Stimulated activated CD8-positive, alpha-beta memory T cell treated with anti-CD3 and anti-CD28 coated beads, Interleukin-4, amount 100 ng/mL, for 24 hours (primary cell): ENCODE data around the gene TP53I11.

Experiments
- DNase-seq: peaks from one replicate; pipeline ENCODE4 v3.0.0-alpha.2; 2020; ENCODE audit warnings: low read depth

TP53I11 gene

GRCh38 chr11:44978961-44979331 is 28.3 kb upstream of the TP53I11 start:
- no peak for DNase-seq

- DNase-seq: no peak
Observed at GRCh38 chr11:44978274-44978960, 27.7 kb upstream of the TP53I11 start.

- no peak for DNase-seq
Observed at GRCh38 chr11:44977493-44977984, 26.9 kb upstream of the TP53I11 start.

GRCh38 chr11:44976576-44976975 is 25.9 kb upstream of the TP53I11 start:
- DNase-seq: no peak

GRCh38 chr11:44974402-44975000 is 23.8 kb upstream of the TP53I11 start:
- DNase-seq: no peak

GRCh38 chr11:44973632-44974401 is 23.1 kb upstream of the TP53I11 start:
- no peak for DNase-seq

GRCh38 chr11:44972746-44973435 is 22.2 kb upstream of the TP53I11 start:
- no peak for DNase-seq

- DNase-seq: no peak
Observed at GRCh38 chr11:44971185-44971584, 20.5 kb upstream of the TP53I11 start.

- no peak for DNase-seq
Observed at GRCh38 chr11:44970293-44970692, 19.6 kb upstream of the TP53I11 start.

GRCh38 chr11:44969651-44970252 is 19.1 kb upstream of the TP53I11 start:
- no peak for DNase-seq

- no peak for DNase-seq
Observed at GRCh38 chr11:44968510-44968909, 17.8 kb upstream of the TP53I11 start.

- DNase-seq: no peak
Observed at GRCh38 chr11:44967930-44968496, 17.3 kb upstream of the TP53I11 start.

GRCh38 chr11:44966694-44967093 is 16.0 kb upstream of the TP53I11 start:
- no peak for DNase-seq

GRCh38 chr11:44964526-44965209 is 14.0 kb upstream of the TP53I11 start:
- no peak for DNase-seq

GRCh38 chr11:44963948-44964347 is 13.3 kb upstream of the TP53I11 start:
- DNase-seq: no peak

- DNase-seq: no peak
Observed at GRCh38 chr11:44963136-44963535, 12.5 kb upstream of the TP53I11 start.

- no peak for DNase-seq
Observed at GRCh38 chr11:44962464-44962863, 11.8 kb upstream of the TP53I11 start.

GRCh38 chr11:44960200-44960845 is 9.6 kb upstream of the TP53I11 start:
- no peak for DNase-seq

GRCh38 chr11:44959064-44959463 is 8.4 kb upstream of the TP53I11 start:
- DNase-seq: no peak

GRCh38 chr11:44957776-44958564 is 7.3 kb upstream of the TP53I11 start:
- no peak for DNase-seq
